Hippocampal formation (tissue), 2 donors: ENCODE results near the gene HSD17B10.
"Not testable (repeated sequence)": the region's sequence is repeated elsewhere in the genome, so short reads cannot be mapped to it uniquely, and the experiment has no call there.

Experiments
- DNase-seq, 2 donors: peaks; one replicate each; lab custom pipeline; 2025; lab: John Stamatoyannopoulos, UW

The HSD17B10 gene

DNA sequence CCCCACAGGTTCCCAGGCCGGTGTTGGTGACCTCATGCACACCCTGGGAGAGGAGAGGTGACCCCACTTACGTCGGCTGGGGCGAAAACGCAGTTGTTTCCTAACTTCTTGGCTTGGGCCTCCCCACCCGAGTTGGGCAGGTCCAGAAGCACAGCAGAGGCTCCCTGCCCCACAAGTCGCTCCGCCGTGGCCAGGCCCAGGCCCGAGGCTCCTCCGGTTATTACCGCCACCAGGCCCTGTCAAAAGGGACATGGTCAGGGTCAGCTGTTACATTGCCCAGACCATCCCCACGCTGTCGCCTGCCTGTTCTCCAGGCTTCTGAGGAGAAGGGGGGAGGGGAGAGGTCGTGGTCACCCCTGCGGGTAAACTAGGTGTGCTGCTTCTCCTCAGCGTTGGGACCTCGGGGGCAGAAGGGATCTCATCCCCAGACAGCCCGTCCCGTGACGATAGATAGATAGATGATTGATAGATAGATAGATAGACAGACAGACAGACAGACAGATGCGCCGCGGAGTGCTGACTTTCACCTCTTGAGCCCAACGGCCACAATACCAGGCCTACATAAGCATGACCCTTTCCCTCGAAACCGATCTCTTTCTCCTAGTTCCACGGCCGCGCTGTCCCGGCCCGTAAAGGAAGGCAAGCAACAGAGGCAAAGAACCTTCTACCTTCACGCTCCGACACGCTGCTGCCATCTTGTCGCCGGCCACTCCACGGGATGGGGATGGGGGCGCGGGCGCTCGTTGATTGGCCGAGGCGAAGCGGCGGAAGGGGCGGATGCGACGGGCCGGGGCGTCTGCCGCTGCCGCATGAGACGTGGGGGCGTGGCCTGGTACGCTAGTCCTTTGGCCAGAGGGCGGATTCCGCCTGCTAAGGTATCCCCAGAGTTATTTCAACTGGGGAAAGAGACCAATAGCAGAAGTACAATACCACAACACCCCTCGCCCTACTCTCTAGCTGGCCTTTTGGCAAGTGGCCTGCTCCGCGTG, at the start of gene HSD17B10:
Gene HSD17B10 (minus strand): TSS at position 720 of the 989 bp plus-strand sequence. CDS start 25 bp downstream, at position 695.
- DNase-seq = peak; percentile 73 to 77

DNA sequence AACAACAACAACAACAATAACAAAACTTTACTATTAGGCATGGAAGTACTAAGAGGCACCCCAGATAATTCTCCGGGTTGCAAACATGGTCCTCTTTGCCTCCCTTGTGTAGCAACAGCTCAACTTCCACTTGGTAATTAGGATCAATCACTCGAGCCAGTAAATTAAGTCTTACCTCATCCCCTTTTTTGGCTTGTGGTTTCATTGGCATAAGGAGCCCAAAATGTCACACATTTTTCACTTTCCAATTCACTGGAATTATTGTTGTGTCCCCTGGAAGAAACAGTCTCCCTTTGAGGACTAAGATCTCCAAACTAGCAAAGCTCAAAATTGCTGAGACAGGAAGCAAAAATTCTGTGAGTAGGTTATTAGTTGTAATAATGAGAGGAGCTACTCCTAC, 49.2 kb upstream of the HSD17B10 start:
- no peak for DNase-seq

DNA sequence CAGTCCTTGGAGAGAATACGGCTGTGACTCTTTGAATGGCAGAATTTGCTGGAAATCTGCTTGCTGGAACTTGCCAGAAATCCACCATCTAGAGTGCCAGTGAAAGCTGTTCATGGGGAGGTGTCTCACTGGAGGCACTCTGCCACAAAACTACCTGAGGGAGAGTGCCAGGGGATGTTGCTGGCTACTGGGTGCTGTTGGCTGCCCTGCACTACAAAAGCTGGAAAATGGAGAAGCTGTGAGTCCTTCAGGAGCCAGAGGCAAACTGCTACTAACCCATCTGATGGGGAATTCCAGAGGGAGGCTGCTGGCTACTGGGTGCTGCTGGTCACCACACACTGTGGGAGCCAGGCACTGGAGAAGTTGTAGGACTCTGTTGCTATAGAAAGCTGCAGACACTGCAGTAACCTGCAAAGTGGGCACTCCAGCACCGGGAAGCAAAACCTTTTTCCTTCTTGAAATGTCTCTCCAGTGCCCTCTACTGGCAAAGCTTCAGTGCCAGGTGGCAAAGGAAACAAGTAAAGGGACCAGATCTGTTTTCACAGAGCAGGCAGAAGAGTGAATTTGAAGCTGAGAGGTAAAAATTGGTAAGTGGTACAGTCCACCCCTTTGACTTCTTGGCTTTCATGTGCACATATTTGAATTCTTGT, 47.8 kb upstream of the HSD17B10 start:
- peak in 1 of 2 donors; percentile 7 for DNase-seq

DNA sequence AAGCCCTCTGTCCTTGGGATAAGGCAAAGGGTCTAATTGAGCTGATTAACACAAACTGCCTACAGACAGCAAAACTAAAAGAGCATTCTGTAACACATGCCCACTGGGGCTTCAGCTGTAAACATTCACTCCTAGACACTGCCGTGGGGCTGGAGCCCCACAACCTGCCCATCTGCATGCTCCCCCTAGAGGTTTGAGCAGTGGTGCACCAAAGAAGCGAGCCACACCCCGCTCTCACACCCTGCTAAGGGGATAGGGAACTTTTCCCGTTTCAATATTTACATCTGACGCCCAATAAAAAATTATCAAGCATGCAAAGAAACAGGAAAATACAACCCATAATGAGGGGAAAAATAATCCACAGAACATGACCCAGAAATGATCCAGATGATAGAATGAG, 46.9 kb upstream of the HSD17B10 start:
- no peak for DNase-seq

DNA sequence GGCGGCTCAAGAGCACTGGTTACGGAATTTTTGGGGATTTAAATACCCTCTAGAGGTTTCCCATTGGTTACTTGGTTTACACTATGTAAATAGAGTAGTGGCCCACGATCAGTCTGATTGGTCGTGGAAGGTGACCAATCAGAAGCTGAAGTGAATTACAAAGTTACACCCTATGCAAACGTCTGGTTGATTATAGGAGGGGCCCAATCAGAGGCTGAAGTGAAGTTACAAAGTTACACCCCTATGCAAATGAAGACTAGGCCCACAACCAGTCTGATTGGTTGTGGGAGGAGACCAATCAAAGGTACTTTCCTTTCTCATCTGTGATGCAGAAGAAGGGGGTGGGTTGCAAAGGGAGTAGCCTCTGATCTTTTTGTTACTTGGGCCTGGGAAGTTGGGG, 45.1 kb upstream of the HSD17B10 start:
- DNase-seq = no peak

DNA sequence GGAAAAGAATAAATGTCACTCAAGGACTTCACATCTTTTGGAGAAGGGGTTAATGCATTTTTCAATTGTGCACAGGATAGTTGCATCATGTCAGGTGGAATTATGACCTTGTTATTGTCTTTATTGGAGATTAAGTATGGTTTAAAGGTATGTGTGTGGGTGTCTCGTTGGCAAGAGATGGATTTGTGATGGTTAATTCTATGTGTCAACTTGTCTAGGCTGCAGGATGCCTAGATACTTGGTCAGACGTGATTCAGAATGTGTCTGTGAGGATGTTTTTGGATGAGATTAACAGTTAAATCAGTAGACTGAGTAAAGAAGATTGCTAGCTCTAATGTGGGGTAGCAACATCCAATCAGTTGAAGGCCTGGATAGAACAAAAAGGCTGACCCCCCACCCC, 42.2 kb upstream of the HSD17B10 start:
- DNase-seq = no peak

DNA sequence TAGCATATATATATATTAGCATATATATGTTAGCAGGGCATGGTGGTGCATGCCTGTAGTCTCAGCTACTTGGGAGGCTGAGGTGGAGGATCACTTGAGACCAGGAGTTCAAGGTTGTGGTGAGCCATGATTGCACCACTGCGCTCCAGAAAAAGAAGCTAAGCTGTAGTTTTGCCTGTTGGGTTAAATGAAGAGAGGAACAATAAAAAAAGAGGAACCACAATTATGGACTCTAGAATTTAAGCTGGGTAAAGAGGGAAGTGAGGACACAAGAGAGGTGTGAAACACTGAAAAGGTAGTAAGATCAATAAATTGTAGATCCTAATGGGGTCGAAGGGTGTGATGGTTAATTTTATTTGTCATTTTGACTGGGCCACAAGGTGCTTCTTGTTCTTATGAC, 40.5 kb upstream of the HSD17B10 start:
- no peak for DNase-seq

DNA sequence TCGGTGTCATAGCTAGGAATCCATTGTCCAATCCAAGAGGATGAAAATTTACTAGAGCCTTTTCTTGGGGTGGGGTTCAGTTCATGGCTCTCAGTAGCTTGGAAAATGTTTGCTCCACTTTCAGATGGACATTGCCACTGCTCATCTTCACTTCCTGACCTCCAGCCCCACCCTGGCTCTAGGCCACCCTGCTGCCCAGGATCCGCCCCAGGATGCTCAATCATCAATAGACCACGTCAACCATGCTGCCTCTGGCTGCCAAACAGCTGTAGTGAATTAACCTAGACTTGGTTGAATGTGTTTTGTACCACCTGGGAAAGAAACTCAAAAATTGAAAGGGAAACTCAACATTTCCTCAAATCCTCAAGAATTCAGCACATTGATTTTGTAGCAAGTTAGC, 37.2 kb upstream of the HSD17B10 start:
- DNase-seq = no peak

DNA sequence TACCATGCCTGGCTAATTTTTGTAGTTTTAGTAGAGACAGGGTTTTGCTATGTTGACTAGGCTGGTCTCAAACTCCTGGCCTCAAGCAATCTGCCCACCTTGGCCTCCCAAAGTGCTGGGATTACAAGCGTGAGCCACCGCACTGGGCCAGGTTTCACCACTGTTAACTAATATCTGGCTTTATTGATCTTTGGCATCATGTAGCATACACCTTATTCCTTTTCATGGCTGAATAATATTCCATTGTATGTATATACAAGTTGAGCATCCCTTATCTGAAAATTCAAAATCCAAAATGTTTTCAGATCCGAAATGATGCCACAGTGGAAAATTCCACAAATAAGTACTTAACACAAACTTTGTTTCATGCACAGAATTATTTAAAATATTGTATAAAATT, 34.5 kb upstream of the HSD17B10 start:
- DNase-seq = not testable (repeated sequence)

DNA sequence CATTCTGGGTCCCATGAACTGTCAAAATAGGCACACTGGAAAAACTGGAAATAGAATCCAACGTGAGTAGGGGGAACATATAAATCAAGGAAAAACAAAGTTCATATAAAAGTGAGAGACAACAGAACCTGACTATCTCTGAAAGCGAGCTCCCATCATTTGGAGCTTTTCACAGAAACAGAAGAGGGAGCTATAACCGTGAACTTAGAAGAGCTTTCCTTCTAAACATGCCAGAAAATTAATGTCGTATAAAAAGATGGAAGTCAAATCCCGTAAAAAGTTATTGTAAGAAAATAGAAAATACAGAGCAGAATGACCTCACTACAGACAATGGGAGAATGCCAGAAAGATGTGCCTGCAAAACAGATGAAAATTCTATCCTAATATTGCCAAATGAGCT, 23.9 kb upstream of the HSD17B10 start:
- no peak for DNase-seq

DNA sequence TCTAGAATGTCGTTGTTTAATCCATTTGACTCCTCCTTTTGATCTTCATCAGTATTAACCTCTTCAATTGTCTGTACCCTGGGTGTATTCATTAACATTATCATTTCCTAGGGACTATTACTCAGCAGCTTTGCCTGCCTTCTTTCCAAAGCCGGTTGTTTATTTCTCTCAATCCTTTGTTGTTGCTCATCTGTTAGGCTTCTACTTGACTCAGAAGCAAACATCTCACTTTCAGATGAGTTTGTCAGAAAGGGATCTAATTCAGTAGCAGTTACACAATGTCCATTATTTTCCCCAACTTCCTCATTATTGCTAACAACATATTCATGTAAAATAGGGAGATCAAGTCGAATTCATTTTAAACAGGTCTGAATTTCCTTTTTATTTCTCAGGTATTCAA, 22.1 kb upstream of the HSD17B10 start:
- DNase-seq = no peak

DNA sequence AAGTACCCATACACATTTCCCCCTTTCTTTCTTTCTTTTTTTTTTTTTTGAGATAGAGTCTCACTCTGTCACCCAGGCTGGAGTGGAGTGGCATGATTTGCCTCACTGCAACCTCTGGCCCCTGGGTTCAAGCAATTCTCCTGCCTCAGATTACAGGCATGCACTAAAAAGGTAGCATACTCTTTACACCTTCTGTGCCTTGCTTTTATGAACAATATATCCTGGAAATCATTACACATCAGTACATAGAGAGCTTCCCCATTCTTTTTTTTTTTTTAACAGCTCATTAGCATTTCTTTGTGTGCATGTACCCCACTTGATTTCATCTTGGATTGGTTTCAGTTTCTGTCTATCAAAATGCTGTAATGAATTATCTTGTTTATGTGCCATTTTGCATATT, 18.6 kb upstream of the HSD17B10 start:
- no peak for DNase-seq

DNA sequence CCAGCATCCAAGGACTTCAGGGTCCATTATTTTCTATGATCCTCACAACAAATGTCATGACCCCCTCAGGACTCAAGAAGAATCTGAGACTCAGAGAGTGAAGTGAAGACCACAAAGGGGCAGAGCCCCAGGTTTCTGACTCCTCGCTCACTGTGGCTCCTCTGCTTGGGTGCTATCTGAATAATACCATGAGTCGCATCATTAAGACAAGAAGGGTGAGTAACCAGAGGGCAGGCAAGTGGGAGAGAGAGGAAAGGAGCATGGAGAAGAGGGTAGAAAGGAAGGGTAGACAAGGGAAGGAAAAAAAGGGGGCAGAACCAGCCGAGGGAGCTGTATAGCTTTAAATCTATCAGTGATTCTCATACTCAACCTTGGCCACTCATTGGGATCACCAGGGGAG, 15.5 kb upstream of the HSD17B10 start:
- DNase-seq = no peak

DNA sequence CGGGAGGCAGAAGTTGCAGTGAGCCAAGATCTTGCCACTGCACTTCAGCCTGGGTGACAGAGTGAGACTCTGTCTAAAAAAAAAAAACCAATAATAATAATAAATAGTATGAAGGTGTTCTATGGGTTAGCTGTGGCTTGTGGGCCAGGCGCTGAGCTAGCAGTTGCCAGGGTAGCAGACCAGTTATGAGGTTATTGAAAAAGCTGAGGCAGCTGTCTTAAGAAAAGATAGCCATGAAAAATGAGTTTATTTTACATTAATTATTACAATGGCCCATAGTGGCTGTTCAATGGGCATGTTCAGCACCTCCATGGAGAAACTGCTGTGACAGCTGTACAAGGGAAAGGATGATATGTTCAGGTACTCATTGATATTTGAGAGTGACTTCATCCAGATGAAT, 13.3 kb upstream of the HSD17B10 start:
- no peak for DNase-seq

DNA sequence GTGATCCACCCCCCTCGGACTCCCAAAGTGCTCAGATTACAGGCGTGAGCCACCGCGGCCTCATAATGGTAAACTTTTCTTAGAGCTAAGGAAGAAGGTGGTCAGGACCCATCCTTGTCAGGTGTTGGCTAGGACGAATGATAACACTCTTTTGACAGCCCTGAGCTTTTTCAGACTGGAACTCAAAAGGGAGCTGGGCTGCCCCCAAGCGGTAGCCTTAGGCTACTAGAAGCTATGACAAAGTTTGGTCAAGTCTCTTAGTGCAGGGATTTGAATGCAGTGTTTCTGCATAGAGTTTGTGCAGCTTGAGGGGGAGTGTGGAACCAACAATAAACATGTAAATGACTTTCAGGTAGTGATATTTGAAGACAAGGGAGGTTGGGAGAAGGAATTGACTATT, 11.8 kb upstream of the HSD17B10 start:
- DNase-seq = no peak

DNA sequence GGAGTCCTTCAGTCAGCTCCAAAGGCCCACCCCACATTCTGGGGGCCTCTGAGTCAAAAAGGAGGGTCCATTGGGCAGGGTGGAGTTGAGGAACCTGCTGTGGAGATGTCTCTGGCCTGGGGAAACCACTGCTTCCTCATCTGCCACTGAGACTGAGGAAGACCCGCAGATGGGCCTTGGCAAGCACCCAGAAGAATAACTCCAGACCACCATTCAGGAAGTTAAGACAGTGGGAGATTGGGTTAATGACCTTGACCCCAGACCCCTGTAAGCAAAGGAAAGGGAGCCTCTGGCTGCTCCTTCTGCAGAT, 8.1 kb upstream of the HSD17B10 start:
- no peak for DNase-seq

DNA sequence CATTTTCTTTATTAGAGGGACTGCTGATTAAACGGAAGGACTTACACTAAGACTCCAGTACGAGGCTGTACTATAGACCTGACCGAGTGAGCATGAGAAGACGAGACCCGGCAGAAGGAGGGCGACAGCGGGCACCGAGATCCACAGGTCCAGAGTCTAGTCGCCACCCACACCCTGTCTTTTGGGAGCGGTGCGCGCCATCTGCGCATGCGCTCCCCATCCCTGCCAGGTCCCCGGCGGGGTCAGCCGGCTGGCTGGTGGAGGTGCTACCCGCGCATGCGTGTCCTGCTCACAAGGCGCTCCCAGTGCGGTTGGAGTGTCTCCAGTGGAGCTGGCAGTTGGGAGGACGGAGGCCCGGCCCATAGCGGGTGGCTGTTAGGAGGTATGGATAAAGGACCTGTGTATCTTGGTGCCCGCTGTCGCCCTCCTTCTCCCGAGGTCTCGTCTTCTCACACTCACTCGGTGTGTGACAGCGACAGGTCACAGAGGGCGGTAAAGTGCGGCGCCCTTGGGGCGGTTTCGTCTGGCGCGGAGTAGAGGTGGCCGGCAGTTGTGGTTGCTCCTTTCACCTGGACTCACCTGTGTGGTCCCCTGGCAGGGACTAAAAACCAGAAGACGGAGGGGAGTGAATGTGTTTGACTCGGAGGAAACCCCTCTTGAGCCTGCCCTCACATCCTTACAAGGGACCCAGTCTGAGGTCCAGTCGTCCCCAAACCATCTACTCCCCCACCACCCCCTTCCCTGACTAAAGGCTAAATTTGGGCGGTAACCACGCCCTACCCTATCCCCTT, 7.6 kb upstream of the HSD17B10 start:
- peak in 1 of 2 donors; percentile 32 for DNase-seq

DNA sequence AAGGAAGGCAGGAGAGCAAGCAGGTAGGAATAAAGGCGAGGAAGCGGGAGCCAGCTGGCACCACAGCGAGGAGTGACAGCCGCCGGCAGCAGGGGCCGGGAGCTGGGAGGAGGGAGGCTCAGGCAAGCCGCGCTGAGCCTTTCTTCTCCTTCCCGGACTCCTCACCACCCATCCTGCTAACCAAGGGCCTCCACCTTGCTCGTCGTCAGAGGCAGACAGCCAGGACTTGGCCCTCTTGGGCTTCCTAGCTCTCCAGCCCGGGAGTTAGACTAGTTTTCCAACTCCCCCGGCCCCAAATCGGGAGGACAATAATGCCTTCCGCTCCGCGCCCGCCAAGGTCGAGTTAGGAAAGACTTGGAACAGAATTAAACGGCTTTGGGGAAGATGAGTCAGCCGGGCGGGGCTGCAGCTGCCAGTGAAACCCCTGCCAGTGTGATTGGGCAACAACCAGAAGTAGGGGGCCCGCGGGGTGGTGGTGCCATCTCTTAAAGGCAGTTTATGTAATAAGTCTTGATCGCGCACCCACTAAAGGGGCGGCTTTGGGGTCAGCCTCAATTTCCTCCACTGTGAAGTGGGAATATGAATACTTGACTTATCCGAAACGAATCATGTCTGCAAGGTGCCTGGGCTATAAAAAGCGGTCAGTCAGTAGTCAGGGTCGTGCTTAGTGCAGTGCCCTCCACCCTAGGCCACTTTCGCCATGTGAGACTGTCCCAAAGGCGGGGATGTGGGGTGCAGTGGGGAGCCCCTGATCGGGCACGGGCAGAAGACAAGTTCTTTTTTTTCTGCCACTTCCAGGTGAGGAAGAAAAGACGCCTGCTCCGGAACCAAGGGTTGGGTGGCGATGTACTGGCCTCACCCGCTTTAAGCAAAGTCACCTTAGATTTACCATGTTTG, 6.7 kb upstream of the HSD17B10 start:
- no peak for DNase-seq

DNA sequence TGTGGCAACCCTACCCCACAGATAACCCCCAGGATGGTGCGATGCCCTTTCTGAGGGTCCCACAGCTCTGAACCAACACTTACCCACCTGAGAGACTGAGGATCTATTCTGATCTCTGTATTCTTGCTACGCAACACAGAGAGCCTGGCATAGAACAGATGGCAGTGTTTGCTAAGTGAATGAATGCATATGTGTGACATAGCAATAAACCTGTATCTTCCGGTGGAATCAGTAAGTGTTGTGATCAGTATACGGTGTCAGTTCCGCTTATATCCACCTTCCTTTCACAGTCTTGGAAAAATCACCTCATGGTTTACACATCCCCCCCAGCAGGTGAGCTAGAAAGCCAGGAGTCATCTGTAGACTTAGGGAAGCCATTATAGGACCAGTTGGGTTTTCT, 5.9 kb upstream of the HSD17B10 start:
- no peak for DNase-seq

DNA sequence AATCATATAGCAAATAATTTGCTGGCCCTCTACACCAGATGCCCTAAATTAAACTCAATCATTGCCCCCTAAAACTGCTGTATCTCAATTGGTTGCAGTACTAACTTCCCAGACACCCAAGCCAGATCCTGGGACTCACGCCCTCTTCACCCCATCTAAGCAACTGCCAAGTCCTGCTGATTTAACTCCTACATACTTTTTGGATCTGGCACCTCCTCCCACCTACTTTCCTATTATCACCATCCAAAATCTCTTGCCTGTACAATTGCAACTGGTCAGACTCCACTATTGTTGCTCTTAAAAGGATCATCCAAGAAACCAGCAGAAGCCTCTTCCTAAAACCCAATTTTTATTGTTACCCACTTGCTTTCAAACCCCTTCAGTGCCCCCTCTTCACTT, 4.7 kb upstream of the HSD17B10 start:
- no peak for DNase-seq

DNA sequence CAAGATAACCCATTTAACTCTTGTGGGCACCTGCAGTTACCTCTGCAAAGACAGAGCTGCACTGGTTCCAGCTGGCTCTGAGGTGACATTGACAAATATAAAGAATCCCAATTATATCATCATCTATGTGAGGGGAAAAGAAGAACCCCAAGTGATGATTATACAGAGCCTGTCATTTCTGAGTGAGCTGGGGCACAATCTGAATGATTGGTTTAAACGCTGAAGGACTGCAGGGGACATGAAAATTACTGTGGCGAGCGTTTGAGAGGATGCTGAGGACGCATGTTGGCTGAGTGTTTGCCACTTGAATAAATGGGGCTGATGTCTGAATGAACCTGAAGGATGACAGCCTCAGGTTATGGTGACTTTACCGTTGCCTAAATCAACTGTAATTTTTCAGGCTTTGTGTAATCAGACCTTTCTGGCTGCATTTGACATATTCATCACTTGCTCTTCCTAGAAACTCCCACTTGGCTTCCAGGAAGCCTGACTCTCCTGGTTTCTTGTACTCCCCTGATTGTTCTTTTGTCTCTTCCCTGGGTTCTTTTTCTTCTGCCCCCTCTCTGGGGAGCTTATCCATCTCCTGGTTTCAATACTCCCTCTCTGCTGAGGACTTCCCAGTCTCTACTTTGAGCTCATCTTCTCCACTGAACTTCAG, 4.1 kb upstream of the HSD17B10 start:
- DNase-seq = no peak
